Liver (tissue), 9 donors: Measurements from ENCODE around the gene OR6C2. TPM values are rescaled to one million over a fixed set of nuclear protein-coding genes. Genes with fewer than 3 reads are reported as not detected.
"Not testable (repeated sequence)": the region's sequence is repeated elsewhere in the genome, so short reads cannot be mapped to it uniquely, and the experiment has no call there.

ENCODE experiments used
- DNase-seq: peaks from one replicate; pipeline ENCODE4 v3.0.0-alpha.2; 2017; ENCODE audit warnings: low spot score
- H3K27ac ChIP-seq, 2 donors: one replicate each; pipeline ENCODE4 v1.7.0; 2013; ENCODE audit warnings: inconsistent platforms in 2 of 2, low read length in 2 of 2, control low read depth in 1 of 2, low read depth in 1 of 2, mild to moderate bottlenecking in 1 of 2
- H3K27me3 ChIP-seq, 4 donors: one replicate each; pipeline versions ENCODE4 v1.6.1 to v1.7.0; 2013; ENCODE audit warnings: low read length in 3 of 4, inconsistent platforms in 1 of 4, mild to moderate bottlenecking in 1 of 4, moderate library complexity in 1 of 4; ENCODE audit not compliant: control insufficient read depth in 4 of 4, insufficient read depth in 4 of 4
- H3K36me3 ChIP-seq, 4 donors: one replicate each; pipeline versions ENCODE4 v1.6.1 to v1.7.0; 2013; ENCODE audit warnings: low read length in 3 of 4, mild to moderate bottlenecking in 3 of 4, low read depth in 1 of 4, moderate library complexity in 1 of 4; ENCODE audit not compliant: control insufficient read depth in 4 of 4, insufficient read depth in 3 of 4
- H3K4me1 ChIP-seq, 4 donors: one replicate each; pipeline versions ENCODE4 v1.6.1 to v1.7.0; 2013; ENCODE audit warnings: low read length in 3 of 4, mild to moderate bottlenecking in 3 of 4, moderate library complexity in 1 of 4; ENCODE audit not compliant: control insufficient read depth in 4 of 4, insufficient read depth in 4 of 4
- H3K4me3 ChIP-seq, 3 donors: one replicate each; pipeline versions ENCODE4 v1.6.1 to v1.7.0; 2013; ENCODE audit warnings: low read length in 3 of 3, control low read depth in 1 of 3, low read depth in 1 of 3, mild to moderate bottlenecking in 1 of 3
- H3K9ac ChIP-seq, 2 donors: one replicate each; pipeline ENCODE4 v1.7.0; 2013; ENCODE audit warnings: low read length in 2 of 2, mild to moderate bottlenecking in 2 of 2, moderate library complexity in 2 of 2, control low read depth in 1 of 2, low read depth in 1 of 2
- H3K9me3 ChIP-seq, 4 donors: one replicate each; pipeline versions ENCODE4 v1.6.1 to v1.7.0; 2013; ENCODE audit warnings: low read length in 3 of 4; ENCODE audit not compliant: control insufficient read depth in 4 of 4
- CTCF ChIP-seq: fragments of 150-350 bp; IDR thresholded peaks from 2 replicates; pipeline ENCODE4 v1.5.1; 2017; ENCODE audit warnings: improper control_type of control experiment, low read depth, low read length; ENCODE audit not compliant: missing input control
- NR2F2 ChIP-seq: IDR thresholded peaks from 2 replicates; pipeline ENCODE4 v1.6.1; 2016; ENCODE audit warnings: antibody characterized with exemption
- REST ChIP-seq: IDR thresholded peaks from 2 replicates; pipeline ENCODE4 v1.6.1; 2016; ENCODE audit warnings: antibody characterized with exemption, mild to moderate bottlenecking
- RXRA ChIP-seq, 2 donors: IDR thresholded peaks; 2 replicates each; pipeline ENCODE4 v1.6.1; 2017 to 2018; ENCODE audit warnings: antibody characterized with exemption in 2 of 2, mild to moderate bottlenecking in 1 of 2
- SP1 ChIP-seq: IDR thresholded peaks from 2 replicates; pipeline ENCODE4 v1.6.1; 2018; ENCODE audit warnings: antibody characterized with exemption, mild to moderate bottlenecking
- YY1 ChIP-seq: IDR thresholded peaks from 2 replicates; pipeline ENCODE4 v1.6.1; 2016; ENCODE audit warnings: antibody characterized with exemption, mild to moderate bottlenecking
- ZBTB33 ChIP-seq: IDR thresholded peaks from 2 replicates; pipeline ENCODE4 v1.6.1; 2016; ENCODE audit warnings: antibody characterized with exemption
- whole genome bisulfite sequencing: extraction: QIAGEN DNeasy Blood & Tissue Kit; methylation state at CpG from one replicate; pipeline ENCODE4 v1.1.7; 2013; 5-methylcytosine and 5-hydroxymethylcytosine counted together
- polyA plus RNA-seq, 2 donors: library from polyadenylated mRNA; stranded (reverse) in 1 of 2; unstranded in 1 of 2; fragments of 200-250 nt in 1 of 2; fragments of >200 nt in 1 of 2; fragmentation: Nextera tagmentation in 1 of 2; extraction: Ambion mirVana in 1 of 2; gene quantifications; one replicate each; pipeline versions ENCODE4 v1.2.1 to v1.2.3, GENCODE V29; 2013 to 2015
- total RNA-seq, 2 donors: library from RNA; depleted of rRNA; stranded (reverse); fragments of >200 nt; gene quantifications; one replicate each; pipeline ENCODE4 v1.2.3, GENCODE V29; 2014
- donor health status: healthy.
- donor health status: healthy.
- donor health status: healthy.
- donor health status: healthy.
- donor health status: healthy.

OR6C2 gene
- total and polyA plus RNA-seq, 4 donors, result not detected

- H3K36me3 ChIP-seq, H3K4me1 ChIP-seq, H3K4me3 ChIP-seq, H3K27me3 ChIP-seq, H3K27ac ChIP-seq, DNase-seq, H3K9ac ChIP-seq, H3K9me3 ChIP-seq: not testable (repeated sequence)
- WGBS, result 54% methylated on average over 11 of the region's 11 CpGs
- TF ChIP-seq RXRA (IDR thresholded peaks at IDR 0.05) (peak in 1 of 2 donors; percentile 20), SP1 (peak; percentile 16)
These were observed 29.5 kb upstream of the OR6C2 start for GRCh38 chr12:55414396-55414823.

- DNase-seq, H3K36me3 ChIP-seq, H3K27me3 ChIP-seq, H3K27ac ChIP-seq, H3K4me3 ChIP-seq, H3K9ac ChIP-seq, H3K4me1 ChIP-seq, H3K9me3 ChIP-seq: not testable (repeated sequence)
- WGBS, result 25% methylated on average over 10 of the region's 34 CpGs
These were observed 29.0 kb upstream of the OR6C2 start for GRCh38 chr12:55414889-55415288.

GRCh38 chr12:55416961-55417360 lies 26.9 kb upstream of the OR6C2 start:
- Histone ChIP-seq H3K27ac (no peak overlapping the region), H3K4me3 (no peak overlapping the region), H3K9ac (no peak overlapping the region), H3K9me3 (no peaks in the 10 kb centered on the region), H3K36me3 (no peaks in the 10 kb centered on the region), H3K4me1 (peaks cover 0 to 2% (median 0%) of the 10 kb centered on the region in 4 donors), H3K27me3 (no peaks in the 10 kb centered on the region)
- no peak for DNase-seq
- TF ChIP-seq ZBTB33 (no peak), REST (no peak), NR2F2 (no peak), CTCF (no peak), YY1 (no peak)
- 89% methylated on average over 1 of the region's 1 CpG for WGBS
